ENCODE results near the gene FBXO31. TPM values are rescaled to one million over a fixed set of nuclear protein-coding genes. Genes with fewer than 3 reads are reported as not detected.

Gene FBXO31
- total and polyA plus RNA-seq, 12 donors = 15.1 to 94.3 (median 72.4) TPM

GRCh38 chr16:87422106-87422505, 38.5 kb upstream of the FBXO31 start:
- 97% methylated on average over 11 of the region's 11 CpGs for WGBS, 2 donors
- Histone ChIP-seq H3K27ac (no peak overlapping the region), H3K36me3 (peaks cover 0 to 80% (median 29%) of the 10 kb centered on the region in 9 donors), H3K9me3 (no peaks in the 10 kb centered on the region), H3K27me3 (no peaks in the 10 kb centered on the region), H3K4me3 (no peak overlapping the region), H3K4me1 (peaks cover 0 to 9% (median 0%) of the 10 kb centered on the region in 9 donors)
- intact Hi-C loops (cut with DNase I) = loop anchor here in 1 of 10 donors (10.0 kb wide), 1 partner anchor 213 kb away; no protein-coding TSS in a partner anchor
- no peak for TF ChIP-seq CTCF (IDR thresholded peaks at IDR 0.05)
- DNase-seq = no peak
- no peak for ATAC-seq

DNA sequence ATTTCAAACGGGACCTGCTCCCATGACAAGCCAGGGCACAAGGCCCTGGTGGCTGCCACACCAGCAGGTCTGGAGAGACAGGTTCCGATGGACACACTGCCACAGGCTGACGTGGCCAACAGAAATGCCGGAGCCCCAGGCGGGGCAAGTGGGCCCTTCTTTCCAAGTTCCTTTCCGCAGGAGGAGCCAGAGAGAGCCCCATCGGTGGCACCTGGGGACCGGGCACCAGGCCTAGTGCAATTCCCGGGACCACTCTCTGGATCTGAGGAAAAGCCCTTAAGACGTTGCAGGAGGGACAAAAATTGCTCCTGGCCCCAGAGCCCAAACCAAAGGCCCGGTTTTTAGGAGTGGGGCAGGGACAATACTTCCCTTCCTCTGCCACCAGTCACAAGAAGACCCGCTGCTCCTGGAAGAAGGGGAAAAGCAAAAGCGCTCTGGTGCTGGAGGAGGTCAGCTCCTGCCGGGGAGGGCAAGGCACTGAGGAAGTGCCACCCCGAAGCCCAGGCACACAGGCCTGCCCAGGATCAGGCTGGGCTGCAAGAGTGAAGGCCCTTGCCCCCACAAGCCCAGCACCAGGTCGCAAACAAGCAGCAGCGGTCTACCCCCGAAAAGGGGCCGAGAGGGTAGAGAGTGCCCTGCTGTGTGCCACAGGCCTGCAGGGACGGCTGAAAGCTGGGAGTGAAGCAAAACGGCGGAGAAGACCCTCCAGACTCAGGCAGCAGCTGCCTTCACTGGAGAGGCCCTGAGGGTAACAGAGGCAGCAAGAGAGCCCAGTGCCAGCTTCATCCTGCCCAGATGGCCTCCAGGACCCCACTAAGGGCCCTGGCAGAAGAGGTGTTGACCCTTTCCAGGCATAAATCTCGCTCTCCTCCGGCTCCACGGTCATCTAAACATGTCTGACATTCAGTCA, 37.7 kb upstream of the FBXO31 start:
- DNase-seq (no peak), ATAC-seq (no peak)
- intact Hi-C loops (cut with DNase I) = loop anchor here in 1 of 10 donors (10.0 kb wide), 1 partner anchor 214 kb away; no protein-coding TSS in a partner anchor
- Histone ChIP-seq H3K36me3 (peaks cover 0 to 85% (median 37%) of the 10 kb centered on the region in 9 donors), H3K27me3 (no peaks in the 10 kb centered on the region), H3K4me1 (peaks cover 0 to 5% (median 0%) of the 10 kb centered on the region in 9 donors), H3K9me3 (no peaks in the 10 kb centered on the region), H3K4me3 (no peak overlapping the region), H3K27ac (no peak overlapping the region)
- 96 to 97% methylated on average over 25 of the region's 25 CpGs for WGBS, 2 donors
- no peak for TF ChIP-seq CTCF (IDR thresholded peaks at IDR 0.05)

DNA sequence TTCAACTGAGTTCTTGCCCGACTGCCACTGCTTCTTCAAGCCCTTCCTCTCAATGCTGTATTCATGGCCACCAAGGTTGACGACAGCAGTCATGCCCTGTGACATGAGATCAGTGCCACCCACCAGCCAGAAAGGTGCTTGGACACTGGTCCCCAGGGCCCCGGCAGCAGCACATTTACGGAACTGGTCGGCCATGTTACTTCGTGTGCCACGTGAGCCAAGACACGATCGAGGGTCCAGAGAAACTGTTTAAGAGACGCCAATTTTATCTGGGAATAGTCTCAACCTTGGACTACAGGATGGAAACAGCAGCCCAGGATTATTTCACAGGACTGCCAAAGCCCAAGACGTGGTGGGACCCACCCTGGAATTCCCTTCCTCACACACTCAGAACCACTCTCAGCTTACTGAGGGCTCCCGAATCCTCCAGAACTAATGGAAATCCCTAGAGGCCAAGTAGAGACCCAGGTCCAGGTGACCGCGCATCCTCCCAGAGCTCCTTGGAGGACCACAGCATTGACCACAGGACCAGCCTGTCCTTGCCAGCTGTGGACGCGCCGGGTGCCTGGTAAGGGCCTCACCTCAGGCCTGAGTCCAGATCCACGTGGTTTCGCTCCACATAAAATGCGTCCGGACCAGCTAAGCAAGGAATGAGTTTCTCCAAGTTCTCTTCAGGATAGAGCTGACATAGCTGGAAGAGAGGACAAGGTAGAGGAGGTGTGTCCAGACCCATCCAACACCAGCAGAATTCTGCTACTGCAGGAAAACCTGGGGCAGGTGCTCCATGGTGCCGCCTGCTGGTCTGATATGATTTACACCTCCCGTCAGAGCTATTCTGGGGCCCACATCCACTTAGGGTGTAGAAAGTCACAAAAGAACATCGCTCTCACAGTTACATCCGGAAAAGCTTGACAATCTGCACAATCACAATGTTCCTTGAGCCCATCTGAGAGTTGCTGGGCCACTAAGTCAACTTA, 36.7 kb upstream of the FBXO31 start:
- no peak overlapping the region for H3K4me3 ChIP-seq
- no peak overlapping the region for H3K27ac ChIP-seq
- WGBS, 2 donors = 95 to 96% methylated on average over 25 of the region's 25 CpGs
- DNase-seq (no peak), ATAC-seq (no peak)
- no peaks in the 10 kb centered on the region for H3K9me3 ChIP-seq
- H3K27me3 ChIP-seq = no peaks in the 10 kb centered on the region
- TF ChIP-seq CTCF (IDR thresholded peaks at IDR 0.05) = peak in 1 of 9 donors; percentile 26
- H3K4me1 ChIP-seq = peaks cover 0 to 5% (median 0%) of the 10 kb centered on the region in 9 donors
- intact Hi-C loops (cut with DNase I) = loop anchor here in 1 of 10 donors (10.0 kb wide), 1 partner anchor 214 kb away; no protein-coding TSS in a partner anchor
- peaks cover 0 to 91% (median 45%) of the 10 kb centered on the region in 9 donors for H3K36me3 ChIP-seq

DNA sequence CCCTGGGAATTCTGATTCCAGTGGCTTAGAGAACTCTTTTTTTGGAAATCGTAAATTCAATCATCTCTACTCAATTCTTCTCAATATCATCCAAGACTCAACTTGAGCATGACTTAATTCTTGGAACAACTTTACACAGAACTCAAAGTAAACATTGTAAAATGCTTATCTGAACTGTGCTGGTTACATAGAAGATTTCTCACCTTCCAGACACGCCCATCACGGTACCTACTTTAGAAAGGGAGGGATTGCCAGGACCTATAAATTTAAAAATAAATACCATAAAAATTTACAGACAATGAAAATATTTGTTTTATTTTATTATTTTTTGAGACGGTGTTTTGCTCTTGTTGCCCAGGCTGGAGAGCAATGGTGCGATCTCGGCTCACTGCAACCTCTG, 35.1 kb upstream of the FBXO31 start:
- DNase-seq = no peak
- intact Hi-C loops (cut with DNase I) = loop anchor here in 7 of 10 donors (5.0 to 10.0 kb wide), 5 partner anchors 126 to 346 kb away; partner anchors contain the start of gene KLHDC4 (in 1 of the 7)
- WGBS, 2 donors = 86 to 88% methylated on average over 6 of the region's 6 CpGs

More for the DNA sequence above, 35.1 kb upstream of the FBXO31 start:
- H3K27me3 ChIP-seq = no peaks in the 10 kb centered on the region
- no peak overlapping the region for H3K27ac ChIP-seq
- H3K4me1 ChIP-seq = peaks cover 0 to 5% (median 0%) of the 10 kb centered on the region in 9 donors
- ATAC-seq = no peak
- H3K4me3 ChIP-seq = no peak overlapping the region
- H3K9me3 ChIP-seq = no peaks in the 10 kb centered on the region
- peaks cover 0 to 100% (median 60%) of the 10 kb centered on the region in 9 donors for H3K36me3 ChIP-seq
- TF ChIP-seq CTCF (IDR thresholded peaks at IDR 0.05) = no peak

Data from heart right ventricle (tissue), 16 donors.